ENCODE results near the gene HYAL3.

- TF ChIP-seq CTCF (IDR thresholded peaks at IDR 0.05), result no peak
- no peak for TF ChIP-seq POLR2A (IDR thresholded peaks at IDR 0.05)
These were observed 25.5 kb downstream of the HYAL3 start for GRCh38 chr3:50273689-50274065.
